ENCODE data around the gene ZNF227.
A peak's percentile ranks its signal among the peaks of the same experiment; 100 is the strongest.

ZNF227 gene

DNA sequence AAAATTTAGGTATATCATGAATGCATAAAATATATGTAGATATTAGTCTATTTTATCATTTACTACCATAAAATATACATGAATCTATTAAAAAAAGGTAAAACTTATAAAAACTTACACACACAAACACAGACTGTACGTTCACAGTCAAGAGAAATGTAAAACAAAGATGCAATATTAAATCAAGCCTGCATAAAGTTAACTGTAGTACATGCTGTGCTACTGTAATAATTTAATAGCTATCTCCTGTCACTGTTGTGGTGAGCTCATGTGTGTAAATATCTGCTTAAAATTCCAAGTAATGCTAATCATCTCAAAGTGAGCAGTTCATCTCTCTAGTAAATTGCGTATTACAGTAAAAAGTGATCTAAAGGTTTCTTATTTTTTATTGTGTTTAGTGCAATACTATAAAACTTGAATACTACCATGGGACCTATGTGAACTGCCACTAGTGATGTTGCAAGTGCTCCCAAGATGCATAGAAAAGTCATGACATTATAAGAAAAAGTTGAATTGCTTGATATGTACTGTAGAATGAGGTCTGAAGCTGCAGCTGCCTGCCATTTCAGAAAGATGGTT, 46.6 kb downstream of the ZNF227 start:
- in situ Hi-C loops (cut with HindIII; ENCODE audit: low pct_unique_long_range_greater_than_20kb, low sequenced_read_pairs) = no loop called here
- no peak for TF ChIP-seq JUND (IDR thresholded peaks at IDR 0.05; ENCODE audit: low read depth)
- no peak for DNase-seq (ENCODE audit: low read depth in 1 of 2, low spot score in 1 of 2)

DNA sequence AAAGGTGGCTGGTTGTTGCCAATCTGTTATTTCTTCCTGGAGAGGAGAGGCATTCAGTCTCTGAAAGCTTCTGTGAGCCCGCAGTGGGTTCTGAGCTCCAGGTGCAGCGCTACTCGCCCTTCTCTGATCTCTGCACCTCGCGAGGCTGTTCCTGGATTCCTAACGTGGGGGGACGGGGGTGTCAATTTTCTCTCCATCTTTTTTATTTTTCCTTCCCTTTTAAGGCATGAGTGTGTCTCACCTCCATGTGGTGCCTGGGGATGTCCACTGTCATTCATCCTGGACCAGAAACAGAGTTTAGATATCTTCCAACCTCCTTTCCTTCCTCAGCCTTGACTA, 48.0 kb downstream of the ZNF227 start:
- in situ Hi-C loops (cut with HindIII; ENCODE audit: low pct_unique_long_range_greater_than_20kb, low sequenced_read_pairs) = no loop called here
- DNase-seq (ENCODE audit: low read depth in 1 of 2, low spot score in 1 of 2) = peak; percentile 5 to 11
- no peak for TF ChIP-seq JUND (IDR thresholded peaks at IDR 0.05; ENCODE audit: low read depth)

DNA sequence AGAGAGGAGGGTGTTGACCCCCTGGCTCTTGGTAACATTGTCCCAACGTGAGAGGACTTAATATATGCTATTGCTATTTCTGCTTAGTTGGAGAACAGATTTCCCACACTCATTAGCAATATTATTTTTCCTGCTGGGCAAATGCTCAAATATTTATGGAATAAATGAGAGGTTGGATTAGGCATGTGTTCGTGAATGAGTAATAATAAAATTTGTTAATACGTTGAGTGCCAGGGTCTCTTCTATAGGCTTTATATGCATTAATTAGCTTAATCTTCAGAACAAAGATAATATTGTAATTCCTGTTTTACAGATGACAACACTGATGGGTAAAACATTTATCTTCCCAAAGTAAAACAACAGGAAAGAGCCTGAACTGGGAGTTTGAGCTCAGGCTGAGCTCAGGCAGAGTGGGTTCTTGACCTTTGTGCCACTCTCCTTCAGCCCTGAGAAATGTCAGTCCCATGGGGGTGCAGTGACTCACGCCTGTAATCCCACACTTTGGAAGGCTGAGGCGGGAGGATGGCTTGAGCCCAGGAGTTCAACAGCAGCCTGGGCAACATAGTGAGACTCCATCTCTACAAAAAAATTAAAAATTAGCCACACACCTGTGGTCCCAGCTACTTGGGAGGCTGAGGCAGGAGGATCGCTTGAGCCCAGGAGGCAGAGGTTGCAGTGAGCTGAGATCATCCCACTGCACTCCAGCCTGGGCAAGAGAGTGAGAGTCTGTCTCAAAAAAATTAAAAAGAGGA, 48.5 kb downstream of the ZNF227 start:
- in situ Hi-C loops (cut with HindIII; ENCODE audit: low pct_unique_long_range_greater_than_20kb, low sequenced_read_pairs) = no loop called here
- DNase-seq (ENCODE audit: low read depth in 1 of 2, low spot score in 1 of 2) = no peak
- TF ChIP-seq JUND (IDR thresholded peaks at IDR 0.05; ENCODE audit: low read depth) = no peak

DNA sequence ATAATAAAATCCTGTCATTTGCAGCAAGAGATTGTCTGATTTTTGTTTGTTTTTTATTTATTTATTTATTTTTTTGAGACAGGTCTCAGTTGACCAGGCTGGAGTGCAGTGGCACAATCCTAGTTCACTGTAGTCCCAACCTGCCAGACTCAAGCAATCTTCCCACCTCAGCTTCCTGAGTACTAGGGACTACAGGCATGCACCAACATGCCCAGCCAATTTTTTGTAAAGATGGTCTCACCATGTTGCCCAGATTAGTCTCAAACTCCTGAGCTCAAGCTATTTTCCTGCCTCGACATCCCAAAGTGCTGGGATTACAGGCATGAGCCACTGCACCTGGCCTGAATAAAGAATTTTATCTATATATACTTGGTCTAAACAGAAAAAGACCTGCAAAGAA, 65.0 kb downstream of the ZNF227 start:
- DNase-seq (ENCODE audit: low read depth in 1 of 2, low spot score in 1 of 2) = no peak
- no peak for TF ChIP-seq JUND (IDR thresholded peaks at IDR 0.05; ENCODE audit: low read depth)
- in situ Hi-C loops (cut with HindIII; ENCODE audit: low pct_unique_long_range_greater_than_20kb, low sequenced_read_pairs) = no loop called here

DNA sequence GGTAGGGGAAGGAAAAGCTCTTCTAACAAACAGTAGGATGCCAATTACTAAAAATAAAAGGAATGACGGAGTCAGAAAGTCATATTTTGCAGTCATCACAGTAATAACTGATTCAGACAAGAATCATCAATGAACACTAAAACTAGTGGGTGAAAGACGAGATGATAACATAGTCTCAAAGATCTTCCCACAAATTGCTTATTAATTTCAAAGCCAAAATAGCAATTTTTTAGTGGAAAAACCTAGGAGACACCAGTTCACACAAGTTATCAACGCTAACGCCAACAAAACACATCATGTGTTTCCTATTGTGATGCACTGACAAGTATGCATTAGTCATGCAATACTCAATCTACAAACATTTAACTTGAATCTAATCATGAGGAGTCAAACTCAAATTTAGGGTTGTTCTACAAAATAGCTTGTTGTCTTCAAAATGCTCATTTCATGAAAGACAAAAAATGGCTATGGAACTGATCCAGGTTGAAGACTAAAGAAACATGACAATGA, 65.9 kb downstream of the ZNF227 start:
- no peak for TF ChIP-seq JUND (IDR thresholded peaks at IDR 0.05; ENCODE audit: low read depth)
- in situ Hi-C loops (cut with HindIII; ENCODE audit: low pct_unique_long_range_greater_than_20kb, low sequenced_read_pairs) = no loop called here
- no peak for DNase-seq (ENCODE audit: low read depth in 1 of 2, low spot score in 1 of 2)

DNA sequence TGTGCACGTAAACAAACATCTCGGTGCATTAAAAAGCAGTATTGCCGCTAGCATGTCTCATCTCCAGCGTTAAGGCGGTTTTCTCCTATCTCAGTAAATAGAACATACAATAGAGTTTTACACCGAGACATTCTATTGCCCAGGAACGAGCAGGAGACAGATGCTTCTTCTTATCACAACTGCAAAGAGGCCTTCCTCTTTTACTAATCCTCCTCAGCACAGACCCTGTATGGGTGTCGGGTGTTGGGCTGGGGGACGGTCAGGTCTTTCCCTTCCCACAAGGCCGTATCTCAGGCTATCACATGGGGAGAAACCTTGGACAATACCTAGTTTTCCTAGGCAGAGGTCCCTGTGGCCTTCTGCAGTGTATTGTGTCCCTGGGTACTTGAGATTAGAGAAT, 68.6 kb downstream of the ZNF227 start:
- TF ChIP-seq JUND (IDR thresholded peaks at IDR 0.05; ENCODE audit: low read depth) = no peak
- no peak for DNase-seq (ENCODE audit: low read depth in 1 of 2, low spot score in 1 of 2)
- in situ Hi-C loops (cut with HindIII; ENCODE audit: low pct_unique_long_range_greater_than_20kb, low sequenced_read_pairs) = no loop called here

DNA sequence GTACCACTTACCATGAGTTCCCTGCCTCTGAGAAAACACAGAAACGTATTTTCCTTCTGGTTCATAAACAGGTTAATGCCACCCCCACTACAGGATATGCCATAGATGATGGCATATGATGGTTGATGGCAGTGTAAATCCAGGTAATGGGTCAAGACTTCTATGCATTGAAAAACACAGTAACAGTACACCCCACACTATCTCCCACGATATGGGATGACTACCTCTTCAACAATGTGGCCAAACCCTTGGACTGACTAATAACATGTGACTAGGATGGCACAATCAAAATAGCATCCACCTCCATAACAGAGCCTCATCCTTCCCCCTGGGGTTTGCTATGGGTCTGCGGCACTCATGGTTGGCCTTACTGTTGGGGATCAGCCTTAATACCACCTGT, 70.5 kb downstream of the ZNF227 start:
- no peak for DNase-seq (ENCODE audit: low read depth in 1 of 2, low spot score in 1 of 2)
- TF ChIP-seq JUND (IDR thresholded peaks at IDR 0.05; ENCODE audit: low read depth) = no peak
- in situ Hi-C loops (cut with HindIII; ENCODE audit: low pct_unique_long_range_greater_than_20kb, low sequenced_read_pairs) = no loop called here

DNA sequence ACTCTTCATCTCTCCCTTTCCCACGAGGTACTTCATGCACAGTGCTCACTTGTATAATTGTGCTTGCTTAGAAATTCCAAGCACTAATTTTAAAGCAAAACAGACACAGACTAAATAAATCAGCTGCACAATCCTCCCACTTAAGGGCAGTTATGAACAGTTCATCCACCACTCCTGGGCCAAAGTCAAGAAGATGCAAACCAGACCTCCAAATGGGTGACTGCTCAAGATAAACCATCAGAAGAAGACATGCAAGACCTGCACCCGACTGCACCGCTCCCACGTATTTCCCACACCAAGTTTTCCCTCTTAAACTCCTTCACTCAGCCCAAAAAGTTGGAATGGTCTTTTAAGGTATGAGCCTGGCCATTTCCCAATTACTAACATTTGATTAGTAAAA, 72.6 kb downstream of the ZNF227 start:
- TF ChIP-seq JUND (IDR thresholded peaks at IDR 0.05; ENCODE audit: low read depth) = no peak
- in situ Hi-C loops (cut with HindIII; ENCODE audit: low pct_unique_long_range_greater_than_20kb, low sequenced_read_pairs) = no loop called here
- DNase-seq (ENCODE audit: low read depth in 1 of 2, low spot score in 1 of 2) = no peak
